SKM-1 treated with dmso at 0.1 percent for 144 hours (cell line): ENCODE results near the gene NSD2.

ENCODE experiments used
- DNase-seq: peaks from one replicate; lab custom pipeline; 2025; ENCODE audit not compliant: unreplicated experiment; lab: John Stamatoyannopoulos, UW

NSD2 gene

DNA sequence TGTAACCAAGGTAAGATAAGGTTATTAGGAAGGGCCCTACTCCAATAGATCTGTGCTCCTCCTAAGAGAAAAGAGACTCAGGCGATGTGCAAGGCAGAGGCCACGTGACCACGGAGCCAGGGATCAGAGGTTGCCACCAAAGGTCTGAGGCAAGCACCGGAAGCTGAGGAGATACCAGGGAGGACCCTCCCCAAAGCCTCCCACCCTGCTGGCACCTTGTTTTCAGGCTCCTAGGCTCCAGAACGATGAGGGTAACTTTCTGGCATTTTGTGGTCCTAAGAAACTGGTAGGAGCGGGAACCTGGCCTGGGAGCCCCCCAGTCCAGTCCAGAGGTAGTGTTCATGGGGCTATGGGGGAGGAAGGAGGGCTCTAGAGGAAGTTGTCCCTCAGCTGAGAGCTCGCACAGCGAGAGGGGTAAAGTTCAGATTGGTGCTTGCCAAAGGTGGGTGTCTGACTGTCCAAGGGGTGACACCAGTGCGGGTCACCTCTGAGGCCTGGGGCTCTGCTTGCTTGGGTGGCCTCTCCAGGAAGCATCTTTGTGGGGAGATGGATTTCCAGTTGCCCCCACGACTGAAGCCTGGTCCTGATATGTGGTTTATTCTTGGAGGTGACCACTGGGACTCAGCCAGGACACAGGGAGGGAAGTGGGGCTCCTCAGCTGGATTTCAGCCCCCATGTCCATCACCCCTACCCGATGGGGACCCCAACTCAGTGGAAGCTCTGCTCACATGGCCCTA lies 7.7 kb upstream of the NSD2 start:
- no peak for DNase-seq

DNA sequence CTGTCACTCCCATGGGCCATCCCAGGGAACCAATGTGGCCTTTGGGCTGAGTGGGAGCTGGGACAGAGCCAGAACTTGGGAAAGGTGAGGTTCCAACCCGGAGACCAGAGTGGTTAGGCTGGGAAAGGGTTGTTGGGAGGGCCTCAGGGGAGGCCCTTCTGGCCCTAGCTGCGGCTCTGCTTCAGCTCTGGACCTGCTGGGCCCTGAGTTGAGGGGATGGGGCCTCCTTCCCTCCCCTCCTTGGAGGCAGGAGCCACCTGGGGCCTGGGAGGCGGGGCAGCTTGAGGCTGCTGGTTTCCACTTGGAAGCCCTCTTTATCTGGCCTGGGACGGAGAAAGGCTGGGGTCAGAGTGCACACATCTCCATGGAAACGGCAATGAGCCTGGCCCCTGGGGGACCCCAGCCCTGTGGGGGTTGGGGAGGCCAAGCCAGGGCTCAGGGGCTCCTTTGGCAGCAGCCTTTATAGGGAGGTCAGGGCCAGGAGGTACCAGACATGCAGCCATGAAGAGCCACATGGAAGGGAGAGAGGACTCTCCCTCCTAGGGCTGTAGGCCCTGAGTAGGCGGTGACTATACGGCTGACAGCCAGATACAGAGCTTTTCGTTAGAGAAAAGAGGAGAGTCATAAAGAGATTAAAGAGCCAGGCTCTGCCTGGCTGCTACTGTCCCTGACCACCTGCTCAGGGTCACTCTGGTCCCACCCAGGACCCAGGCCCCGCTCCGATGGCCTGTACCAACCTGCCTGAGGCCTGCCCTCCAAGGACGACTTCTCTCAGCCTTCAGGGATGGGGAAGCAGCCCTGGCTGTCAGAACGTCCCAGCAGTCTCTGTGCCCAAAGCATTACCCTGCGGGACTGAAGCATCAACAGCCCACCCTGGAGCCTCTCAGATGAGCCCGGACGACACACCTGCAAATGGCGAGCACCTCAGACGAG lies 6.9 kb upstream of the NSD2 start:
- no peak for DNase-seq

DNA sequence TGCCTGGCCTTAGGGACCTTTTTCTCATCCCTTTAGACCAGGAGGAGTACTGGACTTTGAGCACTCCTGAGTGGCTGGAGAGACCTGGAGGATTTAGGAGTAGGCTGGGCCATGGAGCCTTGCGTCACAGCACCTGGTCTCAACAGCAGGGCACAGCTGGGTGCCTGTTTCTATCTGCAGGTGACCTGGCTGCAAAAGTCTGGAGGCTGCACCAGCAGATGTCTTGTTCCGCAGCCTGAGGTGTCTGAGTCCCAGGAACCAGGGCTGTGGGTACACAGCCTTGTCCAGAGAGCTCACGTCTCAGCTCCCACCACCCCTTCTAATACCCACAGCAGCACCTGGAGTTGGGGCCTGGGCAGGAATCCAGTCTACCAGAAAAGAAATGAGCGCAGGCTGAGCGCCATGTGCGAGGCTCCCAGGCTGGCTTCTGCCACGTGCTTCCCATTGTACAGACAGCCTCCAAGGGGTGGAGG lies 5.0 kb upstream of the NSD2 start:
- no peak for DNase-seq

DNA sequence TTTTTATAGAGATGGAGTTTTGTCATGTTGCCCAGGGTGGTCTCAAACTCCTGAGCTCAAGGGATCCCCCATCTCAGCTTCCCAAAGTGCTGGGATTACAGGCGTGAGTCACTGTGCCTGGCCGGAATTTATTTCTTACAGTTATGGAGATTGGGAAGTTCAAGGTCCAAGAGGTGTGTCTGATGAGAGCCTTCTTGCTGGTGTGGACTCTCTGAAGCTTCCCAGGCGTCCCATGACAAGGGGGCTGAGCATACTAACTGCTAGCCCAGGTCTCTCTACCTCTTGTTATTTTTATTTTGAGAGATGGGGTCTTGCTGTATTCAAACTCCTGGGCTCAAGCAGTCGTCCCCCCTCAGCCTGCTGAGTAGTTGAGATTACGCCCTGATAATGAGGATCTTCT lies 2.9 kb upstream of the NSD2 start:
- DNase-seq = no peak

DNA sequence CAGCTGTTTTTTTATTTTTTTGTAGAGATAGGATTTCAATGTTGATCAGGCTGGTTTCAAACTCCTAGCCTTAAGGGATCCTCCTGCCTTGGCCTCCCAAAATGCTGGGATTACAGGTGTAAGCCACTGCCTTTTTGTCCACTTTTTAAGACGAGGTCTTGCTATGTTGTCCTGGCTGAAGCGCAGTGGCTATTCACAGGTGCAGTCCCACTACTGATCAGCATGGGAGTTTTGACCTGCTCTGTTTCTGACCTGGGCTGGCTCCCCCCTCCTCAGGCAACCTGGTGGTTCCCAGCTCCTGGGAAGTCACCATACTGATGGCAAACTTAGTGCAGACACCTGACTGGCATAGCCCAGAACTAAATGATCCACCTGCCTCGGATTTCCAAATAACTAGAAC lies 2.3 kb upstream of the NSD2 start:
- DNase-seq = no peak

DNA sequence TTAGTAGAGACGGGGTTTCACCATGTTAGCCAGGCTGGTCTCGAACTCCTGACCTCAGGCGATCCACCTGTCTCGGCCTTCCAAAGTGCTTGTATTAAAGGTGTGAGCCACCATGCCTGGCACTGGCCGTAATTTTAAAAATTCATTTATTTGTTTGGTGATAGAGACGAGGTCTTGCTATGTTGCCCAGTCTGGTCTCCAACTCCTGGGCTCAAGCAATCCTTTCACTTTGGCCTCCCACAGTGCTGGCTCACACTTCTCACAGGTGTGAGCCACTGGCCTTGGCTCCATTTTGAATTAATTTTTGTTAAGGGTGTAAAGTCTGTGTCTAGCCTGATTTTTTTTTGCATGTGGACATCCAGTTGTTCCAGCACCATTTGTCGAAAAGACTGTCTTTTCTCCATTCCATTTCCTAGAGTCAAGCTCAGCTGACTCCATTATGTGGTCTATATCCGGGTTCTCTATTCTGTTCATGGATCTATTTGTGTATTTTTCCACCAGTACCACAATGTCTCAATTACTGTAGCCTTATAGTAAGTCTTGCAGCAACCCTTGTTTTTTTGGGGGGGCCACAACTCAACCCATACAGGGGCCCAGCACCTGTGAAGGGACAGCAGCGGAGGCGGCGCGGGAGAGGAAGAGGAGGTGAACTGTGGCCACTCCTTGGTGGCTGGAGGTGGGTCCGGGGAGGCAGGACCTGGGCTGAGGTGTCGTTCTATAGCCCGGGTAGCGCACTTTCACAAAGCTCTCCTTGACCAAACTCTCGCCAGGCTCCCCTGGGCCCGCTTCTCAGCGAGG lies 1.5 kb upstream of the NSD2 start:
- no peak for DNase-seq

DNA sequence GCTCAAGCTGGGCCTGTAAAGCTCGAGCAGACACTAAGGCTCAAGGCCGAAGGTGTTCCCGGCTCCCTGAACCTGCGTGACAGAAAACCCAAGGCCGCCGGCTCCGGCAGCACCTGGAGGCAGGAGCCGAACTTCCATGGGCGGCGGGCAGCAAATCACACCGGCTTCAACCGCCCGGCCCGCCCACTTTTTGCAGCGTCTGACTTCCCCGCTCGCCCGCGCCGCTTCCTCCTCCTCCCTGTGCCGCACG lies 940 bp upstream of the NSD2 start:
- peak; percentile 90 for DNase-seq

DNA sequence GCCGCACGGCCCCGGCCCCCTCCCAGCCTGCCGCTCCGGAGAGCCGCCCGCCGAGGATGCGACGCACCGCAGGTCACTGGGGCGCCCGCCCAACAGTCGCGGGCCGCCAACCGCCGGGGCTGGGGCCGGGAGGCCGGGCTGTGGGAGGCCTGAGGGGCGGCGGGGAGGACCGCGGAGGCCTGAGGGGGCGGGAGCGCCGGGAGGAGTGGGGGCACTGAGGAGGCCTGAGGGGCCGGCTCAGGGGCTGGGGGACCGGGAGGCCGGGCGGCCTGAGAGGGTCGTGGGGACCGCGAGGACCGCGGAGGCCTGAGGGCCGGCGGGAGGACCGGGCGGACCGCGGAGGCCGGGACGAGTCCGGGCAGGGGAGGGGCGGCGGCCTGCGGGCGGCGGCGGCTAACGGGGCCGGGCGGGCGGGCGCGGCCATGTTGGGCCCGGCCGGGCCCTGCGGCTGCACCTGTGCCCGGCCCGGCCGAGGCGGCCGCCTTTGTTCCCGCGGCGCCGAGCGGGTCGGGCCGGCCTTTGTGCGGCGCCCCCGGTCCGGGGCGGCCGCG lies 353 bp downstream of the NSD2 start:
- no peak for DNase-seq

DNA sequence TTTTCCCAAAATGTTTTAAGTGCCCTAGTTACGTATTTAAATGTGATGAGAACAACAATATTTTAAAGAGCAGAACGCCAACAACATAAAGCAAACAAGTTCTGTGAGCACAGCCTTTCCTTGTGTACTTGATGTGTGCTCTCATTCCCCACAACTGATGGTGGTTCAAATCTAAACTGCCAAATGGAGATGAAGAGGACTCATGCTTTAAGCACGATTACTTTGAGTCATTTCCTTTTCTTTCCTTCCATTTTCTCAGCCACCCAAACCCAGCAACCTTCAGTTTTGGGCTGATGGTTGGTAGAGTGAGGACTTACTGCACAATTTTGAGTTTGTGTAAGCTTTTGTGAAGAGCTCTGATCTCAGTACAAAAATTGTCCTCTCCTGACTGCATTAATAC lies 1.7 kb downstream of the NSD2 start:
- DNase-seq = no peak

DNA sequence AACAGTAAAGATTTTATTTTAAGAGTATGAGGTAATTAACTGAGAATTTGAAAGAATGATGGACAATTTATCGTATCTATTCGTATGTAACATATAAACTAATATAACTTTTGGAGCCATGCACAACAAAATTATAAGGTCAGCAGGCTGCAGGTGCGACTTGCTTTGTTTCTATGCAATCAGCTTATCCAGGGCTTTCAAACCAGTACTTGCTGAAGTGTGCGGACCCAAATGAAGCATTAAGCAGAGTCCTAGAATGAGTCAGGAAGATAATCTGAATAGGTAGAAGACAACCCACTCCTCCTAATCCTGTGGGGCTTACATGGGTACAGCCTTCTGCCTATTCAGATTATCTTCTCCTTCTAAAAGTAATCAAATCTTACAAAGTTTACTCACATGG lies 2.1 kb downstream of the NSD2 start:
- DNase-seq = no peak

DNA sequence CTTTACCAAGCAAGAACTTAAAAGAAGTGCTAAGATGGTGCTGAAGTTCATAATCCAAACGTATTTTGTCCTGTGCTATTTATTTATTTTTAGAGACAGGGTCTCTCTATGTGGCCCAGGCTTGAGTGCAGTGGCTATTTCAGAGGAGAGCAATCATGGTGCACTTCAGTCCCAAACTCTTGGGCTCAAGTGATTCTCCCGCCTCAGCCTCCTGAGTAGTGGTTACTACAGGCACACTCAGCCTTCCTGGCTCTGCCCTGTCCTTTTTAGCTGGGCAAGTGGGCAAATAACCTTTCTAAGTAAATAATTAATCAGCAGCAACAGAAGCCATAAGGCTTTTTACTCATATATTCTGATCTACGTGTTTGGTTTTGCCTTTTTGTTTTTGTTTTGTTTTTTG lies 2.6 kb downstream of the NSD2 start:
- no peak for DNase-seq

DNA sequence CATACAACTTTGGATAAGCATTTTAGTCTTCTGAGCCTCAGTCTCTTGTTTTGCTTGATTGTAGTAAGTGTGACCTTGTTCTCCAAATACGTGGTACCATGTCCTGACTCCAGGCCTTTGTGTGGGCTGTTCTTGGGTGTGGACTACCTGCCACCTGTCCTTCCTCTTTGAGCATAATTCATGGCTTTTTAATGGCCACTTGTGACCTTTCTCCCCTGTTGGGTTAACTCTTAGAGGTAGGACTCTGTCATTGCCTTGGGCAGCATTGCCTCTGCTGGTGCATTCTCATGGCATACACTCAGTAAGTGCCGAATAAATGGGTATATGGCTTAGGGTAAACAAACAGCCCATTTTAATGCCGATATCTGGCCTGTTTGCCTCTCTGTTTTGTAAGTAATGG lies 3.0 kb downstream of the NSD2 start:
- DNase-seq = no peak

DNA sequence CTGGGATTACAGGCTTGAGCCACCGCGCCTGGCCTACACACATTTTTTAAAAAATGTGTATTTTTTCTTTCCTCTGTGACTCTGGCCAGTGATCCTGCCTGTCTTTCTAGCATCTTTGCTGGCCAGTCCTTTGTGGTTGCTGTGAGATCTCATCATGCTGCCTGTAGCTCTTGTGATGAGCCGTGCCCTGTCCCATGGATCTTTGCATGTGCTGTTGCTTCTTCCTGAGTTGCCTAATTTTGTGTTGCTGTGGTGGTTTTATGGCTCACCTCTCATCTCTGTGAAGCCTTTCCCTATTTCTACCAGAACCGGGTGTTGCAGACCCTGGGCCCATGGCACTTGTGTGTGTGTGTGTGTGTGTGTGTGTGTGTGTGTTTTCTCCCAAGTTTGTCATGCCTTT lies 8.3 kb downstream of the NSD2 start:
- DNase-seq = no peak

DNA sequence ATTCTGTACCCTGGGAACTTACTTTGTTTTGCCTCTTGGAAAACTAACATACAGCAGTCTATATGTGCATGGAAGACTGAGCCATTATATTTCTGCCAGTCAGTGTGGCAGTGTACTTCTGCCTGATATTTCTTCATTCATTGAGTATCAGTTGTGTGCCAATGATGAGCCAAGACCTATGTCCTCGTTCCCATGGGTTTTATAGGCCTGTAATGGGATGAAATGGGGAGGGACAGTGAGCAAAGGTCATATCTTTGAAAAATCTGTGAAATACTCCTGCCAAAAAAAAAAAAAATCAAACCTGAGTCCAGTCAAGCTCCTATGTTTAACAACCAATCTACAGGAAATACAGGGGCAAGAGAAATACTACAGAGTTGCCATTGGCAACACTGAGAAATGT lies 9.1 kb downstream of the NSD2 start:
- no peak for DNase-seq

DNA sequence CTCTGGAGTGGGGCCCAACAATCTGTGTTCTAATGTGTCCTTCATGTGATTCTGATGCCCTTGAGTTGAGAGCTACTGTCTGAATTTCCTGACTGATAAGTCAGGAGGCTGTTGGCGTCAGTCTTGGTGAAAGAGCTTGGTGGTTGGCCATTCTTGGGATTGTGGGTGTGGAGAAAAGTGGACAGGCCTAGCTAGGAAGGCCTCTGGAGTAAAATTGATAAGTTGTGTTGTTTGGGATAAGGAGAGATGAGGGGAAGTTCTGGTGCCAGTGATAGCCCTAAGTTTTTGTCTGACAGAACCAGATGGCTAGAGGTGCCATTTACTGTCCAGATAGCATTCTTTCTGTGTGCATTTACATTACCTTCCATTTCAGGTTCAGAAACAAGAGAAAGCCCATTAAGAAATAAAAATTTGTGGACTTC lies 11.7 kb downstream of the NSD2 start:
- no peak for DNase-seq

DNA sequence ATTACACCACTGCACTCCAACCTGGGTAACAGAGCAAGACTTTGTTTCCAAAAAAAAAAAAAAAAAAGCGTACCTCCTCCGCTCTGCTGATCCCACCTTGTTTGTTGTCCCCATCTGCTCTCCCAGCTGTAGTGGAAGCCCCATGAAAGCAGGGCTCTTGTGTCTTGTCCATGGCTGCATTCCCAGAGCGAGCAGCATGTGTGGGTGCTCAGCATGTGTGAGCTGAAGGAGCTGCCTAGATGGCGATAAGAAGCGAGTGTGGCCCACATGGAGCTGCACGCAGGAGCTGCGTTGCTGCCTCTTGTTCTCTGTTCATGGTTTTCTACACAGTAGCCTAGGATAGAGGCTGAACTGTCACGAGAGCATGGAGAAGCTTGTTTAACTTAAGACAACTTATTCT lies 12.4 kb downstream of the NSD2 start:
- DNase-seq = no peak

DNA sequence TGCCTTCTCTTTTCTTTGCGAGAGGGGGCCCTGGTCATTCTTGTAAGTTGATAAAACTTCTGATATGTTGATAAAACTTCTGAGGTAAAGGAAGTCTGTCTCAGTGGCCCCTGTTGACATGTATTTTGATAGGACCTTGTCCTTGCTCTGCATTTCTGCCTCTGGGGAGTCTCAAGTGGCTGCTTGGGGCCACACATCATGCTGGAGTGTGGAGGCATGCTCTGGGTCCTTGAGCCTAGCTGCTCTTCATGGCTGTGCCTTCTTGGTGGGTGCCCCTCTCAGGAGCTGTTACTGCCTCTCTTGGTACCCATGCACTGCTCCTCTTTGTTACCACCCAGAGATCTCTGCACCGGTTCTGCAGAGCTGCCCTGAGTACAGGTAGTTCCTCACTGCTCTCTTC lies 14.2 kb downstream of the NSD2 start:
- no peak for DNase-seq

DNA sequence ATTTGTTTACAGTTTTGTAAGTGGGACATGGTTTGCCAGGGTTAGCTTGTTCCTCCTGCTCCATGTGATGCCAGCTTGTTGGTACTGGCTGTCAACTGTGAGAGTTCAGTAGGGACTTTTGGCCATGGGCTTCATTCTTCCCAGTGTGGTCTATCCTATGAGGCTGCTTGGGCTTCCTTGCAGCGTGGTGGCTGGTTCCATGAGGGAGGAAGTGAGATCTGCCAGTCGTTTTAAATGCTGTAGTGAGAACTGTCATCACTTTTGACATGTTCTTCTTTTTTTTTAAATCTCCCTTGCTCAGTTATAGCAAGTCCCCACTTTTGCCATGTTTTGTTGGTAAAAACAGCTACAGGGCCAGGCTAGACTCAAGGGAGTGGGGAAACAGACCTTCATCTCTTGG lies 15.9 kb downstream of the NSD2 start:
- no peak for DNase-seq

DNA sequence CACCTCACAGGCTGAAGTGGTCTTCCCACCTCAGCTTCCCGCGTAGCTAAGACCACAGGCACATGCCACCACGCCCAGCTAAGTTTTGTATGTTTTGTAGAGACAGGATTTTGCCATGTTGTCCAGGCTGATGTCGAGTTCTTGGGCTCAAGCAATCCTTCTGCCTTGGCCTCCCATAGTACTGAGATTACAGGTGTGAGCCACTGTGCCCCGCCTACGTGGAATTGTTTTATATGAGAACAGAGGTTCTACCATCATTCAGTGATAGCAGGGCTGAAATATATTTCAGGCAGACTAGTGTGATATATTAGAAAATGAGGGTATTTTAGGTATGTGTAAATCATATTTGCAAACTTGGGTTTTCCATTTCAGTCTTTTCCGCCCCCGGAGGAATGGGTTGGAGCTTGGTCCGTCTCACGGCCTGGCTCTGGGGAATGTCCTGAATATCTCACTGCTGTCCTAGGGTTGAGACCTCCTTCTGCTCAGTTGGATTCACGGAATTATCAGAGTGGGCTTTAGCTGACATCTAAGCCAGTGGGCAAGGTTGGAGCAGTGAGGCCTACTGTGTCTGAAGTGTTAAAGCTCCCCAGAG lies 19.9 kb downstream of the NSD2 start:
- no peak for DNase-seq

DNA sequence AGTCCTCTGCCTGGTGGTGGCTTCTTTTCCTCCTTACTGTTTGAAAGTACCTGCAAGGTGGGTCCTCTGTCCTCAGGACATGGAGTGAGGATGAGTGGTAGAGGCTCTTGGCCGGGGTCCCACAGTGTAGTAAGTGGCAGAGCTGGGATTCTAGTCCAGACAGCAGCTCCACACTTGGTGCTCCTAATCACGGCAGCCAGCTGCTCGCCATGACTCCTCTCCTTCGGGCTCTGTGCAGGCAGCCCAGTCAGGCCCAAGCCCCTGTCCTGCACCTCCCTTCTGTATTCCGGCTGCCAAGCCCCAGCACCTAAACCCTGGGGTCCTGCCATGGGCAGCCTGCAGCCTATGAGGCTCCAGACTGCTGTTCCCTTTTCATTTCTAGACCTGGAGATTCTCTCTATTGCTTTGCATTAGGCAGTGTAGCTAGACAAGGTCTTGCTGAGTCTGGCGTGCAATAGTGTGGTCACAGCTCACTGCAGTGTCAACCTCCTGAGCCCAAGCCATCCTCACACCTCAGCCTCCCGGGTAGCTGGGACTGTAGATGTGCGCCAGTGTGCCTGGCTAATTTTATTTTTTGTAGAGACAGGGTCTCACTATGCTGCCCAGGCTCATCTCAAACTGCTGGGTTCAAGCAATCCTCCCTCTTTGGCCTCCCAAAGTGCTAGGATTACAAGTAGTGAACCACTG lies 24.9 kb downstream of the NSD2 start:
- no peak for DNase-seq

DNA sequence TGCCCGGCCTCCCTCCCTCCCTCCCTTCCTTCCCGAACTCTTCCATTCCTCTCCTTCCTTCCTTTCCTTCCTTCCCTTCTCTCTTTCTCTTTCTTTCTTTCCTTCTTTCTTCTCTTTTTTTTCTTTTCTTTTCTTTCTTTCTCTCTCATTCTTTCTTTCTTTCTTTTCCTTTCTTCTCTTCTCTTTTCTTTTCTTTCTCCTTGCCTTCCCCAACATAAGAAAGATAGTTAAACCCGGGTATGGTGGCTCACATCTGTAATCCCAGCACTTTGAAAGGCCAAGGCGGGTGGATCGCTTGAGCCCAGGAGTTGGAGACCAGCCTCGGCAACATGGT lies 25.4 kb downstream of the NSD2 start:
- no peak for DNase-seq
